Thoracic aorta (tissue), 2 donors: ENCODE data around the gene SURF6. TPM values are rescaled to one million over a fixed set of nuclear protein-coding genes. Genes with fewer than 3 reads are reported as not detected.

Source experiments
- ATAC-seq: fragments of 150-250 bp; one replicate; pipeline ENCODE4 v1.8.0; 2017; ENCODE audit warnings: low read depth; ENCODE audit not compliant: insufficient number of reproducible peaks, low FRiP score
- DNase-seq: peaks from one replicate; pipeline ENCODE4 v3.0.0-alpha.2; 2020; ENCODE audit warnings: low spot score
- H3K27ac ChIP-seq, 2 donors: fragments of 200-600 bp; sonication (generic); 1 replicate in 1 of 2; 2 replicates in 1 of 2; pipeline ENCODE4 v1.5.1; 2016; ENCODE audit warnings: mild to moderate bottlenecking in 2 of 2, moderate library complexity in 2 of 2
- H3K27me3 ChIP-seq: fragments of 200-600 bp; sonication (generic); replicated peaks from 2 replicates; pipeline ENCODE4 v1.6.0; 2016; ENCODE audit warnings: mild to moderate bottlenecking; ENCODE audit not compliant: insufficient read depth
- H3K36me3 ChIP-seq: fragments of 200-600 bp; sonication (generic); one replicate; pipeline ENCODE4 v1.5.1; 2016
- H3K4me1 ChIP-seq, 2 donors: fragments of 200-600 bp; sonication (generic); 1 replicate in 1 of 2; 2 replicates in 1 of 2; pipeline versions ENCODE4 v1.5.1 to v1.6.0; 2016; ENCODE audit warnings: low read depth in 2 of 2, mild to moderate bottlenecking in 1 of 2; ENCODE audit not compliant: control insufficient read depth in 1 of 2
- H3K4me3 ChIP-seq: fragments of 200-600 bp; sonication (generic); 2 replicates; pipeline ENCODE4 v1.5.1; 2016; ENCODE audit warnings: mild to moderate bottlenecking
- H3K9me3 ChIP-seq: fragments of 200-600 bp; sonication (generic); 2 replicates; pipeline ENCODE4 v1.5.1; 2016
- total RNA-seq, 2 donors: library from RNA; depleted of rRNA; stranded (reverse); fragments of >200 nt; gene quantifications; one replicate each; pipeline versions ENCODE4 v1.1.0 to v1.2.3, GENCODE V29; 2016
- TF ChIP-seq, protein P1 (sequence below): fragments of 200-600 bp; sonication (generic); IDR thresholded peaks from one replicate; pipeline ENCODE4 v1.5.1; 2019; ENCODE audit warnings: antibody characterized with exemption

Gene SURF6
- total RNA-seq, 2 donors from 2014 or later, result 11.6 to 46.1 TPM

DNA sequence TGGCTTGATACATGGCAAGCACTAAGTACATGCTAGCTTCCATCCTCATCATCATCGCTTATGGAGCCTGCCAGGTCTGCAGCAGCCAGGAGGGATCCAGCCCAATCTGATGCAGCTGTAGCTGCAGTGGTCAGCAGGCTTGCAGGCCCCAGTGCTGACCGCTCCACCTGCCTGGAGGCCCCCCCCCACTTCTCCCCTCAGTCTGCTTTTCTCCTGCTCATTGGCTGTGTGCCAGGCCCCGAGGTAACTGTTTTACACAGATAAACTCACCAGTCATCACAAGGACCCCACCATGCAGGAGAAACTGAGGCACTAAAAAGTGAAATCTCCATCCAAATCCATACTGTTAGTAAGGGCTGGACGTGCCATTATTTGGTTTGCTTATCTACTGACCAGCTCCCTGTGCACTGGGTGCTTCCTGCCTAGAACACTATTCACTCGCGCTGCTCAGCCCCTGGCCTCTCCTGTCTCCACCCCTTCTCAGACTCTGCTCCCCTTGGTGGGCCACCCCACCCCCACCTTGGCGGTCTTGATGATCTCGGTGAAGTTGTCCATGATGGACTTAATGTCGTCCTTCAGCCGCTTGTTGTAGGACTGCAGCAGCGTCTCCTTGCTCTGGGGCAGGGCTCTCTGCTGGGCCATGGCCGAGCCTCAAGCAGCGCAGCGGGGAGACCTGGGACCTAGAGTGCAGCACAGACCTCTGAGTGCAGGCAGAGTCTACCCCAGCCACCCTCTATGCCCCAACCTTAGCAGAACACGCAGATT, 10.2 kb upstream of the SURF6 start:
- ATAC-seq (no peak), DNase-seq (no peak)
- TF ChIP-seq, protein P1, sequence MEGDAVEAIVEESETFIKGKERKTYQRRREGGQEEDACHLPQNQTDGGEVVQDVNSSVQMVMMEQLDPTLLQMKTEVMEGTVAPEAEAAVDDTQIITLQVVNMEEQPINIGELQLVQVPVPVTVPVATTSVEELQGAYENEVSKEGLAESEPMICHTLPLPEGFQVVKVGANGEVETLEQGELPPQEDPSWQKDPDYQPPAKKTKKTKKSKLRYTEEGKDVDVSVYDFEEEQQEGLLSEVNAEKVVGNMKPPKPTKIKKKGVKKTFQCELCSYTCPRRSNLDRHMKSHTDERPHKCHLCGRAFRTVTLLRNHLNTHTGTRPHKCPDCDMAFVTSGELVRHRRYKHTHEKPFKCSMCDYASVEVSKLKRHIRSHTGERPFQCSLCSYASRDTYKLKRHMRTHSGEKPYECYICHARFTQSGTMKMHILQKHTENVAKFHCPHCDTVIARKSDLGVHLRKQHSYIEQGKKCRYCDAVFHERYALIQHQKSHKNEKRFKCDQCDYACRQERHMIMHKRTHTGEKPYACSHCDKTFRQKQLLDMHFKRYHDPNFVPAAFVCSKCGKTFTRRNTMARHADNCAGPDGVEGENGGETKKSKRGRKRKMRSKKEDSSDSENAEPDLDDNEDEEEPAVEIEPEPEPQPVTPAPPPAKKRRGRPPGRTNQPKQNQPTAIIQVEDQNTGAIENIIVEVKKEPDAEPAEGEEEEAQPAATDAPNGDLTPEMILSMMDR, result no peak
- Histone ChIP-seq H3K9me3 (no peaks in the 10 kb centered on the region), H3K4me3 (peak overlapping the region; percentile 87), H3K27me3 (no peaks in the 10 kb centered on the region), H3K36me3 (peaks cover 66% of the 10 kb centered on the region), H3K4me1 (peaks cover 15 to 32% of the 10 kb centered on the region in 2 donors), H3K27ac (peak overlapping the region in 1 of 2 donors; percentile 77)

DNA sequence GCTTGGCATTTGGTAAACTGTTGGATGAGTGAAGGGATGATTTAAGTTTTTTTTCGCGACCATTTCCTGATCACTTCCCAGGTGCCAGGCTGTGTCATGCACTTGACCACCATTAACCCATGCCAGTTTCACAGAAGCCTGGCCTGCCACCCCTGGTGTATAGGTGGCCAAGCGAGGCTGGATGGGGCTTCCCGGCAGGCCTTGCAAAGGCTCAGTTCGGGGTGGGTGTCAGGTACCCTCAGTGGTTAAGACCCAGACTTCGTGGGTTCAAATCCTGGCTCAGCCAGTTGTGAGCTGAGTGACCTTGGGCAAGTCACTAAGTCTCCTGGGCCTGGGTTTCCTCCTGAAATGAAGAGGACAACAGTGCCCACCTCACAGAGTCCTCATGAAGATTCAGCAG, 9.6 kb upstream of the SURF6 start:
- Histone ChIP-seq H3K36me3 (peaks cover 66% of the 10 kb centered on the region), H3K9me3 (no peaks in the 10 kb centered on the region), H3K4me3 (no peak overlapping the region), H3K27me3 (no peaks in the 10 kb centered on the region), H3K27ac (no peak overlapping the region), H3K4me1 (peaks cover 15 to 32% of the 10 kb centered on the region in 2 donors)
- DNase-seq, result no peak
- TF ChIP-seq, protein P1, result no peak
- ATAC-seq, result no peak

DNA sequence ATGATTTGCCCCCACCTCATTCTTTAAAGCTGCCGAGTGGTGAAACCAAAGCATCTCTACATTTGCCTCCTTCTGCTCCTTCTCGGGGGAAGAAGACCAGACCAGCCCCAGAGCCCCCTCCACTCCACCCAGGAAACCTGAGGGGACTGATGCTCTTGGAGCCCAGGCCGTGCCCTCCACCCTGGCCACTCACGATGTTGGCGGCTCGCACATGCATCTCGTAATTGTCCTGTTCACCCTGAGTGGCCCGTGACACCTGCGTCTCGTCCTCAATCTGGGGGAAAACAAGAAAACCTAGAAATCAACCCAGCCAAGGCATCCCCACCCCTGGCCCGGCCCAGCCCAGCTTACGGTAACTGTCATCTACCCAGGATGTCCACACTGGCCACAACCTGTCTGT, 9.0 kb upstream of the SURF6 start:
- ATAC-seq, result no peak
- H3K9me3 ChIP-seq, result no peaks in the 10 kb centered on the region
- DNase-seq, result no peak
- H3K36me3 ChIP-seq, result peaks cover 66% of the 10 kb centered on the region
- H3K4me3 ChIP-seq, result no peak overlapping the region
- no peaks in the 10 kb centered on the region for H3K27me3 ChIP-seq
- H3K27ac ChIP-seq, result no peak overlapping the region
- peaks cover 15 to 31% of the 10 kb centered on the region in 2 donors for H3K4me1 ChIP-seq
- TF ChIP-seq, protein P1, result no peak

DNA sequence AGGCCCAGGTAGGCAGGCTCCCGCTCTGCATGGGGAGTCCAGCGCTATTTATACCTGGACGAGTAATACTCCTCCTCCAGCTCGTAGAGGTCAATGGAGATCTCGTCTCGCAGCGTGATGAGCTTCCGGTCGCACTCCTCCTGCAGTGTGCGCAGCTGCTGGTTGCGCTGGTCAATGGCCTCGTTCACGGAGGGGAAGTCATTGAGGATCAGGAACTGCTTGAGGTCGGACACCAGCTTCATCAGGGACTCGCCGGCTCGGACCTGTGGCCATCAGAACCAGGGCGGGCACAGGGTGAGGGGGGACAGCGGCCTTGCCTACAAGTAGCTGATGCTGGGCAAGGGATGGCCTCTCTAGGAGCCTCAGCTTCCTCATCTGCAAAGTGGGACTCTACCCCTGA, 8.1 kb upstream of the SURF6 start:
- TF ChIP-seq, protein P1, result no peak
- peaks cover 62% of the 10 kb centered on the region for H3K36me3 ChIP-seq
- no peak for ATAC-seq
- no peaks in the 10 kb centered on the region for H3K9me3 ChIP-seq
- H3K27me3 ChIP-seq, result no peaks in the 10 kb centered on the region
- no peak overlapping the region for H3K27ac ChIP-seq
- DNase-seq, result no peak
- H3K4me3 ChIP-seq, result no peak overlapping the region
- H3K4me1 ChIP-seq, result peaks cover 12 to 22% of the 10 kb centered on the region in 2 donors

DNA sequence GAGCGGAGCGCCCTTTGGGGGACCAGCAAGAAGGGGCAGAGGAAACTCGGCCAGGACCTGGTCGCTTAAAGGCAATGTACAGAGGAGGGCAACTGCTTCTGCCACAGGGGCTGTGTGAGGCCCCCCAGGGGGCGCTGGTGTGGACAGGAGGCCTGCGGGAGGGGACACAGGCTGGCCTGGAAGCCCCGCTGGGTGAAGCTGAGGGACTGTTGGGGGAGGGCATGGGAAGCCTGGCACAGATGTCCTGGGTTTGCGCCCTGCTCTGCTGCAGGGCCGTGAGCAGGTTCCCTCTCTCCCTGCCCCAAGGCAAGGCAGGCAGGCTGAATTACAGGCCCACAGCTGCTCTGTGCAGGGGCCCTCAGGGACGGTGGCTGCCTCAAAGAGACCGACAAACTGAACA, 6.6 kb upstream of the SURF6 start:
- H3K36me3 ChIP-seq, result peaks cover 60% of the 10 kb centered on the region
- ATAC-seq, result no peak
- H3K27ac ChIP-seq, result no peak overlapping the region
- no peaks in the 10 kb centered on the region for H3K9me3 ChIP-seq
- TF ChIP-seq, protein P1, result no peak
- no peak overlapping the region for H3K4me3 ChIP-seq
- H3K27me3 ChIP-seq, result no peaks in the 10 kb centered on the region
- peaks cover 9 to 15% of the 10 kb centered on the region in 2 donors for H3K4me1 ChIP-seq
- no peak for DNase-seq
